Measurements from ENCODE around the gene MYL12A. TPM values are rescaled to one million over a fixed set of nuclear protein-coding genes. Genes with fewer than 3 reads are reported as not detected.

Gene MYL12A
- total and polyA plus RNA-seq, 2 of the 13 experiments (the other 11 are each of a cell fraction or from before 2014, with no cell fraction given): 261 to 277 TPM

DNA sequence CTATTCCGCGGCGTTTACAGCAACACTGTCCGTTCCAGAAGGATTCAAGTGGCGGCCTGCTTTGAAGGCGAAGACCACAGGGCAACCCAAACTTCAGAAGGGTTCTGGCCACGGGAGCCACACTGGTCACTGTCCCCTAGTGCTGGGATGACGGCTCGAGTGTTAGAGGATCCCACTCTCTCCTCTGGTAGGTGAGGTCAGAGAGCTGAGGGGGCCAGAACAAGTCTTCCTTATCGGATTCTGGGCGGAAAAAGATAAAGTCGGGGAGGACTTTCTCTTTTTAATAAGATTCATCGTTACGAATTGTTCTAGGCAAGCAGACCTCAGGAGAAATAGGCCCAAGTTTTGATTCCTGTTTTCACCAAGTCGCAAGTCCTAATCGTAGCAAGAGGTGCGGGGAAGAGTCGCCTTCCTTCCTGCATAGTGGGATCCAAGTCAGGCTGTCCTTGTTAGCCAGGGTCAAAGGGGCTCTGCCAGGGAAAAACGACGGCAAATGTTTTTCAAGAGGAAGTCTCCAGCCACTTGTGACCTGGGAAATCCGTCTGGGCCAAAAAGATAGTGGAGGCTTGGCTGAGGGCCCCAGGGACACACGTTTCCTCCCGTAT lies 864 bp upstream of the MYL12A start (continued):
- TF ChIP-seq, protein P1, sequence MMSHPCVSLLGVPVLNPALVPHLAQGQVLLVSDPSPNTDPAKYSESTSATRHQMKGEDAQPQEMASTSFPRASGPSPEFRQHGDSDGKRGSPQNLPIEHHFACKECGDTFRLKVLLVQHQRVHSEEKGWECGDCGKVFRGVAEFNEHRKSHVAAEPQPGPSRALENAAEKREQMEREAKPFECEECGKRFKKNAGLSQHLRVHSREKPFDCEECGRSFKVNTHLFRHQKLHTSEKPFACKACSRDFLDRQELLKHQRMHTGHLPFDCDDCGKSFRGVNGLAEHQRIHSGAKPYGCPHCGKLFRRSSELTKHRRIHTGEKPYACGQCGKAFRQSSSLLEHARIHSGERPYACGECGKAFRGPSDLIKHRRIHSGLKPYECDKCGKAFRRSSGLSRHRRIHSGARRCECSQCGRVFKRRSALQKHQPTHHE (CRISPR knock-in tag; IDR thresholded peaks at IDR 0.05; ENCODE audit: borderline replicate concordance): no peak
- TF ChIP-seq ZNF749 (CRISPR knock-in tag; IDR thresholded peaks at IDR 0.05; ENCODE audit: borderline replicate concordance) (no peak), RARG (CRISPR knock-in tag; IDR thresholded peaks at IDR 0.05; ENCODE audit: low read depth) (no peak), MAFF (IDR thresholded peaks at IDR 0.05; ENCODE audit: low read depth, low read length) (no peak), ZBTB20 (CRISPR knock-in tag; IDR thresholded peaks at IDR 0.05; ENCODE audit: borderline replicate concordance, low read depth) (peak; percentile 37; the same call in 1 of the 2 replicates), NFE2 (CRISPR knock-in tag; IDR thresholded peaks at IDR 0.05) (no peak), ZNF12 (CRISPR knock-in tag; IDR thresholded peaks at IDR 0.05) (no peak), TP53 (CRISPR knock-in tag; conservative IDR thresholded peaks at IDR 0.05) (no peak), GATA4 (IDR thresholded peaks at IDR 0.05; ENCODE audit: borderline replicate concordance, low read depth) (no peak), ZNF547 (CRISPR knock-in tag; IDR thresholded peaks at IDR 0.05) (no peak), ZNF232 (CRISPR knock-in tag; IDR thresholded peaks at IDR 0.05; ENCODE audit: borderline replicate concordance) (peak; percentile 40; the same call in 1 of the 2 replicates), POLR2A (IDR thresholded peaks at IDR 0.05; ENCODE audit: insufficient read depth in 1 of 2, low read depth in 2 of 2, low read length in 2 of 2) (0 out of 4 replicates have a peak, but pooled peaks of 1 of the 2 experiments have one; percentile 46), ZBTB3 (CRISPR knock-in tag; IDR thresholded peaks at IDR 0.05; ENCODE audit: borderline replicate concordance, low read depth) (no peak), FOXO1 (CRISPR knock-in tag; IDR thresholded peaks at IDR 0.05) (no peak), ZNF747 (CRISPR knock-in tag; IDR thresholded peaks at IDR 0.05; ENCODE audit: borderline replicate concordance) (peak; percentile 40; the same call in 1 of the 2 replicates), SMAD3 (CRISPR knock-in tag; IDR thresholded peaks at IDR 0.05) (no peak)
- TF ChIP-seq, protein P2, sequence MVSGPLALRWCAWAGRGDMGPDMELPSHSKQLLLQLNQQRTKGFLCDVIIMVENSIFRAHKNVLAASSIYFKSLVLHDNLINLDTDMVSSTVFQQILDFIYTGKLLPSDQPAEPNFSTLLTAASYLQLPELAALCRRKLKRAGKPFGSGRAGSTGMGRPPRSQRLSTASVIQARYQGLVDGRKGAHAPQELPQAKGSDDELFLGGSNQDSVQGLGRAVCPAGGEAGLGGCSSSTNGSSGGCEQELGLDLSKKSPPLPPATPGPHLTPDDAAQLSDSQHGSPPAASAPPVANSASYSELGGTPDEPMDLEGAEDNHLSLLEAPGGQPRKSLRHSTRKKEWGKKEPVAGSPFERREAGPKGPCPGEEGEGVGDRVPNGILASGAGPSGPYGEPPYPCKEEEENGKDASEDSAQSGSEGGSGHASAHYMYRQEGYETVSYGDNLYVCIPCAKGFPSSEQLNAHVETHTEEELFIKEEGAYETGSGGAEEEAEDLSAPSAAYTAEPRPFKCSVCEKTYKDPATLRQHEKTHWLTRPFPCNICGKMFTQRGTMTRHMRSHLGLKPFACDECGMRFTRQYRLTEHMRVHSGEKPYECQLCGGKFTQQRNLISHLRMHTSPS (CRISPR knock-in tag; IDR thresholded peaks at IDR 0.05; ENCODE audit: low read depth): no peak
- TF ChIP-seq, protein P3, sequence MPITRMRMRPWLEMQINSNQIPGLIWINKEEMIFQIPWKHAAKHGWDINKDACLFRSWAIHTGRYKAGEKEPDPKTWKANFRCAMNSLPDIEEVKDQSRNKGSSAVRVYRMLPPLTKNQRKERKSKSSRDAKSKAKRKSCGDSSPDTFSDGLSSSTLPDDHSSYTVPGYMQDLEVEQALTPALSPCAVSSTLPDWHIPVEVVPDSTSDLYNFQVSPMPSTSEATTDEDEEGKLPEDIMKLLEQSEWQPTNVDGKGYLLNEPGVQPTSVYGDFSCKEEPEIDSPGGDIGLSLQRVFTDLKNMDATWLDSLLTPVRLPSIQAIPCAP (CRISPR knock-in tag; IDR thresholded peaks at IDR 0.05; ENCODE audit: low read depth): no peak
- TF ChIP-seq, protein P4, sequence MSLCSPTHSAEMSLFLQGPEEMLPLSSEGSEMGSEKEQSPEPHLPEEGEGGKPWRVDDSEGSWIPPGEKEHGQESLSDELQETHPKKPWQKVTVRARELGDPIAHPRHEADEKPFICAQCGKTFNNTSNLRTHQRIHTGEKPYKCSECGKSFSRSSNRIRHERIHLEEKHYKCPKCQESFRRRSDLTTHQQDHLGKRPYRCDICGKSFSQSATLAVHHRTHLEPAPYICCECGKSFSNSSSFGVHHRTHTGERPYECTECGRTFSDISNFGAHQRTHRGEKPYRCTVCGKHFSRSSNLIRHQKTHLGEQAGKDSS (CRISPR knock-in tag; IDR thresholded peaks at IDR 0.05; ENCODE audit: borderline replicate concordance, low read depth): no peak
- TF ChIP-seq, protein P5, sequence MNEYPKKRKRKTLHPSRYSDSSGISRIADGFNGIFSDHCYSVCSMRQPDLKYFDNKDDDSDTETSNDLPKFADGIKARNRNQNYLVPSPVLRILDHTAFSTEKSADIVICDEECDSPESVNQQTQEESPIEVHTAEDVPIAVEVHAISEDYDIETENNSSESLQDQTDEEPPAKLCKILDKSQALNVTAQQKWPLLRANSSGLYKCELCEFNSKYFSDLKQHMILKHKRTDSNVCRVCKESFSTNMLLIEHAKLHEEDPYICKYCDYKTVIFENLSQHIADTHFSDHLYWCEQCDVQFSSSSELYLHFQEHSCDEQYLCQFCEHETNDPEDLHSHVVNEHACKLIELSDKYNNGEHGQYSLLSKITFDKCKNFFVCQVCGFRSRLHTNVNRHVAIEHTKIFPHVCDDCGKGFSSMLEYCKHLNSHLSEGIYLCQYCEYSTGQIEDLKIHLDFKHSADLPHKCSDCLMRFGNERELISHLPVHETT (CRISPR knock-in tag; conservative IDR thresholded peaks at IDR 0.05): no peak
- TF ChIP-seq, protein P6, sequence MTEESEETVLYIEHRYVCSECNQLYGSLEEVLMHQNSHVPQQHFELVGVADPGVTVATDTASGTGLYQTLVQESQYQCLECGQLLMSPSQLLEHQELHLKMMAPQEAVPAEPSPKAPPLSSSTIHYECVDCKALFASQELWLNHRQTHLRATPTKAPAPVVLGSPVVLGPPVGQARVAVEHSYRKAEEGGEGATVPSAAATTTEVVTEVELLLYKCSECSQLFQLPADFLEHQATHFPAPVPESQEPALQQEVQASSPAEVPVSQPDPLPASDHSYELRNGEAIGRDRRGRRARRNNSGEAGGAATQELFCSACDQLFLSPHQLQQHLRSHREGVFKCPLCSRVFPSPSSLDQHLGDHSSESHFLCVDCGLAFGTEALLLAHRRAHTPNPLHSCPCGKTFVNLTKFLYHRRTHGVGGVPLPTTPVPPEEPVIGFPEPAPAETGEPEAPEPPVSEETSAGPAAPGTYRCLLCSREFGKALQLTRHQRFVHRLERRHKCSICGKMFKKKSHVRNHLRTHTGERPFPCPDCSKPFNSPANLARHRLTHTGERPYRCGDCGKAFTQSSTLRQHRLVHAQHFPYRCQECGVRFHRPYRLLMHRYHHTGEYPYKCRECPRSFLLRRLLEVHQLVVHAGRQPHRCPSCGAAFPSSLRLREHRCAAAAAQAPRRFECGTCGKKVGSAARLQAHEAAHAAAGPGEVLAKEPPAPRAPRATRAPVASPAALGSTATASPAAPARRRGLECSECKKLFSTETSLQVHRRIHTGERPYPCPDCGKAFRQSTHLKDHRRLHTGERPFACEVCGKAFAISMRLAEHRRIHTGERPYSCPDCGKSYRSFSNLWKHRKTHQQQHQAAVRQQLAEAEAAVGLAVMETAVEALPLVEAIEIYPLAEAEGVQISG (CRISPR knock-in tag; IDR thresholded peaks at IDR 0.05): no peak
